GM21367 (cell line): ENCODE results near the gene CDC20B.

Experiments
- ATAC-seq: cut with Tn5 transposase; IDR thresholded peaks from one replicate; pipeline ENCODE4 v1.9.1; 2021; ENCODE audit not compliant: unreplicated experiment

CDC20B gene

GRCh38 chr5:55172937-55173686 lies at the start of gene CDC20B:
Gene CDC20B (minus strand): TSS chr5:55173177. CDS start chr5:55173000, 177 bp downstream.
- peak; percentile 84 for ATAC-seq

GRCh38 chr5:55222092-55222984 lies 49.4 kb upstream of the CDC20B start:
- no peak for ATAC-seq

- ATAC-seq: no peak
Measured at GRCh38 chr5:55220433-55221185, 47.6 kb upstream of the CDC20B start.

- no peak for ATAC-seq
Measured at GRCh38 chr5:55219770-55220169, 46.8 kb upstream of the CDC20B start.

GRCh38 chr5:55218967-55219366 lies 46.0 kb upstream of the CDC20B start:
- ATAC-seq: no peak

GRCh38 chr5:55211184-55211874 lies 38.4 kb upstream of the CDC20B start:
- no peak for ATAC-seq

- no peak for ATAC-seq
Measured at GRCh38 chr5:55205001-55205400, 32.0 kb upstream of the CDC20B start.

GRCh38 chr5:55191165-55191564 lies 18.2 kb upstream of the CDC20B start:
- ATAC-seq: no peak

GRCh38 chr5:55188656-55189540 lies 15.9 kb upstream of the CDC20B start:
- no peak for ATAC-seq

- ATAC-seq: no peak
Measured at GRCh38 chr5:55187370-55187769, 14.4 kb upstream of the CDC20B start.

- ATAC-seq: no peak
Measured at GRCh38 chr5:55180016-55180415, 7.0 kb upstream of the CDC20B start.

GRCh38 chr5:55177078-55177477 lies 4.1 kb upstream of the CDC20B start:
- ATAC-seq: no peak

- no peak for ATAC-seq
Measured at GRCh38 chr5:55176176-55176818, 3.3 kb upstream of the CDC20B start.

- ATAC-seq: no peak
Measured at GRCh38 chr5:55175781-55176175, 2.8 kb upstream of the CDC20B start.

GRCh38 chr5:55173687-55174230 lies 782 bp upstream of the CDC20B start:
- peak; percentile 9 for ATAC-seq

GRCh38 chr5:55172051-55172899 lies 702 bp downstream of the CDC20B start:
- ATAC-seq: peak; percentile 58

- no peak for ATAC-seq
Measured at GRCh38 chr5:55171471-55171870, 1.5 kb downstream of the CDC20B start.

- ATAC-seq: no peak
Measured at GRCh38 chr5:55162666-55163065, 10.3 kb downstream of the CDC20B start.
